ENCODE measurements around the gene SCN2B. TPM values are rescaled to one million over a fixed set of nuclear protein-coding genes. Genes with fewer than 3 reads are reported as not detected.

SCN2B gene
- polyA plus RNA-seq, 1 of the 3 experiments (the other 2 are of a cell fraction) = 0.05 TPM

- no peak for DNase-seq
- H3K27ac ChIP-seq (ENCODE audit: low read depth in 2 of 2, low read length in 1 of 2) = no peak overlapping the region
- POLR2A ChIA-PET = no interaction called here
- H3K9ac ChIP-seq = no peak overlapping the region
- no peak overlapping the region for H3K4me2 ChIP-seq
- no peak overlapping the region for H3K4me3 ChIP-seq (ENCODE audit: low read depth in 2 of 2, low read length in 1 of 2)
- H3F3A ChIP-seq (replicated peaks; ENCODE audit: insufficient read depth) = no peaks in the 10 kb centered on the region
- H3K36me3 ChIP-seq (replicated peaks in 1 of 2; ENCODE audit: control insufficient read depth in 1 of 2, insufficient read depth in 2 of 2, low read length in 1 of 2) = no peaks in the 10 kb centered on the region
- H3K9me3 ChIP-seq = no peaks in the 10 kb centered on the region
- H3K4me1 ChIP-seq (ENCODE audit: control insufficient read depth in 1 of 2, insufficient read depth in 2 of 2, low read depth in 1 of 2, low read length in 1 of 2) = peaks cover 0 to 2% of the 10 kb centered on the region in 2 experiments; a peak in 1 of 4 replicates
- TF ChIP-seq FOSL2 (IDR thresholded peaks at IDR 0.05; ENCODE audit: borderline replicate concordance, low read depth) (no peak), YY1 (IDR thresholded peaks at IDR 0.05; ENCODE audit: low read depth) (no peak), ELF1 (IDR thresholded peaks at IDR 0.05) (no peak), USF1 (IDR thresholded peaks at IDR 0.05; ENCODE audit: borderline replicate concordance, low read depth) (no peak), TCF12 (IDR thresholded peaks at IDR 0.05) (no peak), RCOR1 (IDR thresholded peaks at IDR 0.05; ENCODE audit: low read length) (no peak), GABPA (IDR thresholded peaks at IDR 0.05; ENCODE audit: low read depth) (no peak), REST (IDR thresholded peaks at IDR 0.05; ENCODE audit: low read depth, low read length) (no peak), CTCF (IDR thresholded peaks at IDR 0.05) (no peak), USF2 (IDR thresholded peaks at IDR 0.05; ENCODE audit: borderline replicate concordance, low read depth, low read length) (no peak), NRF1 (IDR thresholded peaks at IDR 0.05; ENCODE audit: low read depth, low read length) (no peak), IRF3 (IDR thresholded peaks at IDR 0.05; ENCODE audit: low read depth, low read length) (no peak), EZH2phosphoT487 (IDR thresholded peaks at IDR 0.05; ENCODE audit: borderline replicate concordance, low read depth) (no peak), POLR2AphosphoS5 (IDR thresholded peaks at IDR 0.05; ENCODE audit: low read depth, low read length) (no peak), MEF2A (IDR thresholded peaks at IDR 0.05; ENCODE audit: borderline replicate concordance, low read depth) (no peak), CHD2 (IDR thresholded peaks at IDR 0.05; ENCODE audit: low read length, partially characterized antibody) (no peak), TAF1 (IDR thresholded peaks at IDR 0.05; ENCODE audit: borderline replicate concordance, low read depth, low read length) (no peak)
- 42% methylated on average over 2 of the region's 8 CpGs for WGBS (ENCODE audit: low lambda C conversion rate)
- H3K27me3 ChIP-seq (ENCODE audit: insufficient read depth) = peaks cover 33% of the 10 kb centered on the region
- no peaks in the 10 kb centered on the region for H3K9me2 ChIP-seq
- H3K79me2 ChIP-seq (ENCODE audit: insufficient read depth) = no peaks in the 10 kb centered on the region
- H2AFZ ChIP-seq (ENCODE audit: low read depth) = no peak overlapping the region
- no peaks in the 10 kb centered on the region for H4K20me1 ChIP-seq (ENCODE audit: insufficient read depth)
- CTCF ChIA-PET = interaction anchor here (6.3 kb wide), 1 partner anchor 25 kb away, joined by 246 read pairs; no protein-coding TSS in a partner anchor
Observed at GRCh38 chr11:118168316-118168715, 8.1 kb downstream of the SCN2B start.

All from SK-N-SH (cell line).